Fibroblast of skin of abdomen (primary cell): ENCODE measurements around the gene BCR.
"Not testable (repeated sequence)": the region's sequence is repeated elsewhere in the genome, so short reads cannot be mapped to it uniquely, and the experiment has no call there.

Experiments used
- DNase-seq: peaks from one replicate; pipeline ENCODE4 v3.0.0-alpha.2; 2013

The BCR gene

DNA sequence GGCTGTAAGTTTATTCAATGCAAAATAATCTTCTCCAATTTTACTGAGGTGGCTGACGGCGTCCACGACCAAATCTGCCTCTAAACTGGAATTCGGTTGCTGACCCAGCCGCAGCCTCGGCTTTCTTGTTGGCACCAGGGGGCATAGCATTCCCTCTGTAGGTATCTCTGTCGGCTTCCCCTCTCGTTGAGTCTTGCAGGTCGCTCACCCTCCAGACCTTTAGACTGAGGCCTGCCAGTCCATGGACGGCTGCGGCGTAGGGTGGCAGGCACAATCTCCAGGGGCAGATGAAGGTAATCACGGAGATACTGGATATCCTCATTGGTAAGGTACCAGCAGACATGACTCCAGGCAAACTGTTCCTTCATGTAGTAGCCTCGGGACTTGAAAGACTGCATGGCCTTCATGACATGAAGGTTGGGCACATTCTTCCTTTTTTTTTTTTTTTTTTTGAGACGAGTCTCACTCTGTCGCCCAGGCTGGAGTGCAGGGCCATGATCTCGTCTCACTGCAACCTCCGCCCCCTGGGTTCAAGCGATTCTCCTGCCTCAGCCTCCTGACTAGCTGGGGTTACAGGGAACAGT is 142.3 kb downstream of the BCR start:
- DNase-seq: not testable (repeated sequence)

DNA sequence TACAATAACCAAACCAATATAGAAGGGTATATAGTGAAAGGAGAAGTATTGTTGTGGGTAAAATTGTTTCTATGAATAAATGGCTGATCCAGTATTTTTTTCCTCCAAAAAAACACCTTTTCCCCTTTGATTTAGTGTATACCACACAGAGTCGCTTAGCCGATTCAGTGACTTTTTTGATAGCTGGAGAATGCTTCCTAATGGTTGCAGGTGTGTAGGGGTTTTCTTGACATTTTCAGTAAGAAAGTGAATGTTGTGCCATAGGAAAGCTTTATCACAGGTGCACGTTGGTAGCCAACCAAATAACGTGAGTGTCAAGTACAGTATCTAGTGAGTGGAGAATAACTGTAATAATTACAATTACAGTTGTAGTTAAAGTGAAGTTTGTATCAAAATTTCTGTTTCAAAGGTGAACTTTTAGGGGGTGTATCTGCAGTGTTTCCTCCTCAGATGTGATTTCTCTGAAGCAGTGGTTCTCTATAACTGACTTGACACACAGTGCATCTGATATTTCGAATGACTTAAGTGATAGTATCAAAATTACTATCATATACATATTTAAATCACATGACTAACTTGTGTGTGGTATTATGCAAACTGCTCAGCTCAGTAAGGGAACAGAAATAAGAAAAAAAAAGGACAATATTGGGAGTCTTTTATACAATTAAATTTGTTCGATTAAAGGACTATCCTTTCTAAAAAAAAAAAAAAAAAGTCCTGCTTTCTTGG is 143.8 kb downstream of the BCR start:
- not testable (repeated sequence) for DNase-seq

DNA sequence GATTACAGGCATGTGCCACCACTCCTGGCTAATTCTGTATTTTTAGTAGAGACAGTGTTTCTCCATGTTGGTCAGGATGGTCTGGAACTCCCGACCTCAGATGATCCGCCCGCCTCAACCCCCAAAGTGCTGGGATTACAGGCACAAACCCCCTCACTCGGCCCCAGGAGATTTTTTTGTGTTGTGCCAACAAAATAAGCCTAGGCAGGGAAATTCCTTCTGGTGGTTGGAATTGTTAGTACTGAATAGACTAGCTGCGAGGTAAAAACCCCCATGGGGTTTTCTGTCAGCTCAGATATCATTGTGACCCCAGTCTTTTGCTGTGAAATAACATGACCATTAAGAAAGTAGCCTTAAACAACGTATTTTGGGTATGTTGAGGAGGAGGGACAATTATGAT is 144.9 kb downstream of the BCR start:
- no peak for DNase-seq

DNA sequence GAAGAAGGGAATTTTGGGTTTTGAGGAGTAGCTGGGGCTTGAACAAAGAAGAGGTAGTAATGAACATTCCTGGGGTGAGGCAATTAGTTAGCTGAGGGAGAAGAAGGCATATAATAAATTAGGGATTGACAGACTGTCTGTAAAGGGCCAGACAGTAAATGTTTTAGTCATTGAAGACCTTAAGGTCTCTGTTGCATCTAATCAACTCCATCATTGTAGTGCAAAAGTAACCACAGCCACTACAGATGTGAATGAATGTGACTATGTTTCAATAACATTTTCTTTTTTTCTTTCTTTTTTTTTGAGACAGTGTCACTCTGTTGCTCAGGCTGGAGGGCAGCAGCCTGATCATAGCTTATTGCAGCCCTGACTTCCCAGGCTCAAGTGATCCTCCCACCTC is 153.5 kb downstream of the BCR start:
- DNase-seq: not testable (repeated sequence)

DNA sequence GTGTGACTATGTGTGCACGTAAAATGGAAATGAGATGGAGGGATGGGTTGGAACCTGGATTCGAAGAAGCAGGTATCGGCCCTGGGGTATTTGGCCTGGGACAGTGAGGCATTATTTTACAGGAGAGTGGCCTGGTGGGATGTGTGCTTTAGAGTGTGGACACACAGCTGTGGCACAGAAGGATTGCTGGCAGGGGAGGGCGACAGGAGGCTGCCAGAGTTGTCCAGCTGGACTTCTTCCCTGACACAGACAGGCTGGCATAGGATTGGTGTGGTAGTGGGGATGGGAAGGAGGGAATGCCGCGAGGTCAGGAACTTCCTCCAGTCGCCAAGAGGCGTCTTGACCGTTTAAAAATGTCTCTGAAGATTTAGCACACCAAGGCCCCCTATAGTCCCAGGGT is 157.4 kb downstream of the BCR start:
- not testable (repeated sequence) for DNase-seq

DNA sequence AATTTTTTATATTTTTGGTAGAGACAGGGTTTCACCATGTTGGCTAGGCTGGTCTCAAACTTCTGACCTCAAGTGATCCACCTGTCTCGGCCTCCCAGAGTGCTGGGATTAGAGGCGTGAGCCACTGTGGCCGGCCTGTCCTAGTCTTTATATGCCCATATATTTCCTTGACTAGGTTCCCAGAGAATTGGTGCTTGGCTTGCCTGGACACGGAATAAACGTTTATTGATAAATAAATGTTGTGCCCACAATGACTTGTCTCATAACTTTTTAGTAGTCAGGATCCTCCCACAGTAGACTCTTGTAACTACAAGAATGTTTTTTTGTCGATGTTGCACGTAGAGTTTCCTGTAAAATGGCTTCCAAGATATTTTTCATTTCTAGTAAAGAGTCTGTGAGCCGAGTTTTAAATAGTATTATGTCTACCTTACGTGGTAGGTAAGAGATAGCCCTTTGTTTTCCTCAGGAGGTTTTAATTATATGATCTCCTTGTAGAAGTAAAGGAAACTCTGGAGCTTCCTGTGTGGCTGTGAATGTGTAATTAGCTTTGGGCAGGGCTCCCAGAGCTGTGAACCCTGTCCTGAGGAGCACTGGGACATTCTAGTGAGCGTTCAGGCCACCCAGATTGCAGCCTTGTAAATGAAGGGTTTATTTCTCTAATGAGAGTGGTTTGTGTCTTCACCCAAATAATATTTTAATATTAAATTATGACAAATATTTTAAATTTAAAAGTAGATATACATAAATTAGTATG is 161.8 kb downstream of the BCR start:
- not testable (repeated sequence) for DNase-seq

DNA sequence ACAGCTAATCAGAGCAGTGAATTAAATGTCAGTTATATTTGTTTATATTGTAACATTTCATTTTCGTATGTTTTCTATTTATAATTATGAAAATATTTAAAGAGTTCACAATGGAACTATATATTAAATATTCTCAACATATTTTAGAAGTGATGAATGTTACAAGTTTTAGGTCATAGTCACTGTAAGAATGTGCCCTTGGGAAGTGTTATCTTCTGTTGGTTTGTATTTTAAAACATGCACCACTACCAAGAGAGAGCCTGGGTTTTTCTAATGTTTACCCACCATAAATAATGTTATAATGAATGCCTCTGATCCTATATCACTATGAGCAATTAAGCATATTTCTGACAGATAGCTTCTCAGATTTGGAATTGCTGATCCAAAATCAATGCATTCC is 171.0 kb downstream of the BCR start:
- DNase-seq: no peak

DNA sequence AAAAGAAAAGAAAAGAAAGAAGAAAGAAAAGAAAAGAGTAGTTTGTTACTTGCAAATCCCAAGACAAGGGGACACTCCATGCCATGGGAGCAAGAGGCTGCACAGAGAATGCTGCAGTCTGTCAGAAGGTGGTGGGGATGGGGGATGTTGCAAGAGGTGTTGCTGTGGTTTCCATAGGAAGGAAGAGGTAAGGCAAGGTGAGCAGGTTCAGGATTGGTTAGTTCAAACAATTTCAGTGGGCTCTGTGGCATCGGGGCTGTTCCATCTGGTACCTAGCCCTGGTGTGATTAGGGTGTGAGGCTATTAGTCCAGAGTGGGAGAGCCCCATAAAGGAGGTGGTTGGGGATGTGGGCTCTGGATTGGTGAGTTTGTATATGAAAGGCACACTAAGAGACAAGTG is 172.7 kb downstream of the BCR start:
- DNase-seq: no peak

DNA sequence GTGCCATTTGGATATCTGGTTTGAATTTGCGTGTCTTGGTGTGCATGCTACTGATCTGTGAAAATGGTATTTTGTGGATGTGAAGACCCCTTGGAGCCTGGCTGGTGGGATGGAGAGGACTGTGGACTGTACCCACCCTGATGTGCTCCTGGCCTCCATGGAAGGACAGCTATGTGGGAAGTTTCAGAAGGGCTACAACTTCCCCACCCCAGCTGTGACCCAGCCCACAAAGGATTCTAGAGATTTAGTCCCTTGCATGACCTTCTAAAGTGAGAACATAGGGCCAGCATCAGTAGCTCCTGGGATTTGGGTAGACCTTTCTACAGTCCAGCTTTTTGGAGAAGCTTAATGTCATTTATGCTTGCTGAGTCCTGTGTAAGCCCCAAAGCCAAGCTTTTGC is 173.4 kb downstream of the BCR start:
- no peak for DNase-seq

DNA sequence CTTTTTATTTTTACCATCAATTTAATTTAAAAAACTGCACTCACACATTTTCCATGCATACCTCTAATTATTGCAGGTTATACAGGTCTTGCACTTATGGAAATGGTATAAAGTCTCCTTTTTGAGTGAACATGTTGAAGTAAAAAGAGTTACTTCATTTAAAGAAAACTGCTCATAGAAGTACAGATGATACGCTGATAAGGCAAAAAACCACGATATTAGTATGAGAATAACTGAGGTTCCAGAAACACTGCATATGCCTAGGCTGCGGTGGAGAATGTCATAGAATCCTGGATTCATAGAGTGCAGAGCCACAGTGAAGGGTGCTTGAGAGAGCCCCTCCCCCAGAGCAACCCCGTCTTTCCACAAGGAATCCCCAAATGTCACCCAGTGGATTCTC is 175.8 kb downstream of the BCR start:
- DNase-seq: no peak

DNA sequence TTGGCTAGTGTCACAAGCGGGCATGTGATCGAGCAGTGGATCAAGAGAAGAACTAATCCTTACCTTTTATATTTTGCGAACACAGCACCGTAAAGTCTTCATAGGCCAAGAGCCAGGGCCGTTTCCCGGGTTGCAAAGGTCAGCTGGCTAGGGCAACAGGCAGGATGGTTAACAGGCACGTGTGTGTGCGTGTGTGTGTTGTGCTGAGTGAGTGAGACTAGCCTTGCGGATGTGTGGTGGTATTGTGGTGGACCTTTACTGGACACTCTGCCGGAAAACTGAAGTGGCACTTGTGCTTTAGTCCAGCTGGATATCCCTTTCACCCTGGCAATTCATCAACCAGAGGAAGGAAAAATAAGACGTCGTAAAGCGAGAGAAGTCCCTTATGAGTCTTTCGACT is 176.7 kb downstream of the BCR start:
- DNase-seq: no peak

DNA sequence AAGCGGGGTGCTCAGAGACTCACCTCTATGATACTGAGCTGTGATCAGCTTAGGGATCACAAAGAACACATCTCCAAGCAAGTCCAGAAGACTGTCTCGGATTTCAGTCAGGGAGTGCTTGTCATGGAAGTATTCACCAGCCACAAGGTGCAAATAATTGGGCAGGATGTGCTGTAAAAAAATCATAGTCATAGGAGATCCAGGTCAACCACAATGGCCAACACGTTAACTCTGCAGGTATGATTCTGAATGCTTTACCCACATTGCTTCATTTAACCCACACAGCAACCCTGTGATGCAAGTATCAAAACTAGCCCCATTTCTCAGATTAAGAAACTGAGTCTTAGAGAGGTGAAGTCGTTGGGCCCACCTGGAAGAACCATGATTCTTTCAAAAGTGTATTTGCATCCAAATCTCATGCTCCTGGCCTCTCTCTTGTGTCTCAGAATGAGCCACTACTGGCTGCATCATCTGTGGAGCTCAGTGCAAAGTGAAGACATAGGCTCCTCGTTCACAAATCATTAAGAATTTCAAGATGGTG is 179.3 kb downstream of the BCR start:
- no peak for DNase-seq

DNA sequence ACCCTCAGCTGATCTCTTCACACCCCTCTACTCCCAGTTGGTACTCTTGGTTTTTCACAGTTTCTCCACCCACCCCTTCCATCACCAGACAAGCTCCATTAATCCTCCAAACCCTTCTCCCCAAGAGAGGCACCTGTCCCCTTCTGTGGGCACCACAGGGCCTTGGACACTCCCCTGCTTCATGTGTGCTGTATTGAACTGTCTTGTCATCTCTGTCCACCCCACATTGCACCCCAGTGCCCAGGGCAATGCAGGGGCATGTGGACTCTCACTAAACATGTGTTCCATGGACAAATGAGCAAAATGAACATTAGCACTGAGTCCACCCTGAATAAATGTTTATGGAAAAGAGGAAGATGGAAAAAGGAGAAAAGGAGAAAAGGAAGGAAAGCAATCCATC is 181.4 kb downstream of the BCR start:
- no peak for DNase-seq

DNA sequence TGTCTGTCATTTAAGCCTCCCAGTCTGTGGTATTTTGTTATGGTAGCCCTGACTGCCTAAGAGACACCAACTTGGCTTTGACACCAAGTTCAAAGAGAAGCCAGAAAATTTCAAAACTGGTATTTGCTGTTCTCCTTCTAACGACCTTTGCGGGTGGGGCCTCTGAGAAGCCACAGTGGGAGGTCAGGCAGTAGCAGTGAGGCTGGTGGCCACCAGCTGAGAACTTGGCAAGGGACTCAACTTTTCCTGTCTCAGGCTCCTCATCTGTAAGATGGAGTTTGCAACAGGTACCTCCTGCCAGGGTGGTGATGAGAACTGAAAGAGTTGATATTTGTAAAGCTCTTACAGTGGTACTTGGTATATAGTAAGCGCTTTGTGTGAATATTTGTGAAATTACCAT is 183.4 kb downstream of the BCR start:
- DNase-seq: no peak

DNA sequence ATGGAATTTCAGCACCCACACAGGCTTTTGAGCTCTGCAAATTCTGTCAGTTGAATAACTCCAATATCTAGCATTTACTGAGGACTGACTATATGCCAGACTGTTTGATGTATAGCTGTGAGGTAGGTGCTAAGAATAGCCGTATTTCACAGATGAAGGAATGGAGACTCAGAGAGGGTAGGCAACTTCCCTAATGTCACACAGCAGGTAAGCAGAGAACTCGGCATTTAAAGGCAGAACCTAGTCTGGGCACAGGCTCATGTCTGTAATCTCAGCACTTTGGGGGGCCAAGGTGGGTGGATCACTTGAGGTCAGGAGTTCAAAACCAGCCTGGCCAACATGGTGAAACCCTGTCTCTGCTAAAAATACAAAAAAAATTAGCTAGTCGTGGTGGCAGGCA is 184.1 kb downstream of the BCR start:
- DNase-seq: no peak

DNA sequence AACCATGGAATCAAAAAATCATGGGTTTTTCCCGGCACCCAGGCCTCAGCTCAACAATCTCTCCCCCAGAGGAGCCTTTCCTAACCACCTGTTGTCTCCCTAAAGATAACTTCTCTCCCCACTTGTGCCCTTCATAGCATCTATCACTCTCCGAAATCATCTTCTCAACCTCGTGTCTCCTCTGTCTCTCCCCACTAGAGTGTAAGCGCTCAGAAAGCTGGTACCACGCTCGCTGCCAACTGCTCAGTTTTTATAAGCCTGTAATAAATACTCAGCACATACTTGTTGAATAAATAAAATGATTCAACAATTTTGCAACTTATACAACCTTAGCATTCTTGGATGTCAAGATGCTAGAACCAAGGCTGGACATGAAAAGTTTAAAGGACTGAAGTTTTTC is 185.2 kb downstream of the BCR start:
- no peak for DNase-seq

DNA sequence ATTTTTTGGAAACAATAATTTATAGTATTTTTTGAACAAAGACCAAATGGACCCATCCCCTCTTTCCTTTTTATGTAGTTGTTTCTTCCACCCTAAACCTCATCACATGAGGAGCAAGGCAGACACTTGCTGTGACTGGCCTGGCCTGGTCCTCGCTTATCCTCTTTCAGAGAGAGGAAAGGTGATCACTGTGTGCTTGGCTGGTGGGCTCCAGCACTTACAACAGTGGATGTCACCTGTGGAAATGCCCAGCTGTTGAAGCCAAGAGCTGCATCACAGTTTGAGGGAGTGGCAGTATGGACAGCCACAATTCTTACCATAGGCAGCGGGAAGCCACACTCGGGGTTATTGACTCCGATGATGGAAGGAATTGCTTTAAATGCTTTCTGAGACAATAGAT is 185.7 kb downstream of the BCR start:
- DNase-seq: no peak

DNA sequence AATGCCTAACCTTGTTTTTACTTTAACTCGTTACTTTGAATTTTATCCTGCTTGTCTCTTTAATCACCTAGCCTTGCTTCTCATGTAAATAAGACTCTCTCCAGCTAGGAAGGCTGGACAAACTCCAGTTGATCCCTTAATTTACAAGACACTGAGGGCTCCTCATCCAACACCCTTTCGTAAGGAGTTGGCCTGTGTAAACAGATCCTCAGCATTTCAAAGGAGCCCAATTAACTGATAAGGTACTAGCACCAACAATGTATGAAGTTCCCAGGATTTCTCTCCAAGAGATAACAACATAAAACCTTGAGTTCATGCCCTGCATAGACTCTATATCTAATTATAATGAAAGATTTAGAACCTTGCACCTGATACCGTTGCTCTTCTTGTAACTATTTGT is 186.9 kb downstream of the BCR start:
- DNase-seq: not testable (repeated sequence)
